ENCODE data around the gene RARRES1. TPM values are rescaled to one million over a fixed set of nuclear protein-coding genes. Genes with fewer than 3 reads are reported as not detected.

RARRES1 gene
- total RNA-seq, 1 experiment from 2014 or later = 1.3 TPM

- no peak for DNase-seq (ENCODE audit: low read depth, low spot score)
- CTCF ChIA-PET = interaction anchor here (0.7 to 3.7 kb wide), 10 partner anchors 9 to 532 kb away, joined by 3 to 27 read pairs (median 4); no protein-coding TSS in a partner anchor
- H3K4me1 ChIP-seq (ENCODE audit: control insufficient read depth, insufficient read depth, low read length) = peaks cover 64% of the 10 kb centered on the region
- POLR2A ChIA-PET = interaction anchor here (1.1 kb wide), 1 partner anchor 59 kb away, joined by 3 read pairs; no protein-coding TSS in a partner anchor
- TF ChIP-seq POLR2AphosphoS5 (IDR thresholded peaks at IDR 0.05; ENCODE audit: low read depth, low read length) (no peak), SIN3A (IDR thresholded peaks at IDR 0.05; ENCODE audit: borderline replicate concordance, insufficient read depth, low read depth, low read length) (no peak), REST (IDR thresholded peaks at IDR 0.05; ENCODE audit: insufficient read depth in 1 of 2, low read depth in 2 of 2, low read length in 1 of 2) (no peak), TCF7L2 (IDR thresholded peaks at IDR 0.05; ENCODE audit: low read depth, low read length) (no peak), CTCF (IDR thresholded peaks at IDR 0.05) (no peak; the same call in 1 of the 2 replicates)
- H3K36me3 ChIP-seq (ENCODE audit: control insufficient read depth, insufficient read depth, low read length) = no peaks in the 10 kb centered on the region
- H3K4me3 ChIP-seq (ENCODE audit: low read depth in 2 of 2, low read length in 2 of 2) = no peak overlapping the region
- intact Hi-C loops (cut with micrococcal nuclease; ENCODE audit: unreplicated experiment) (no loop called here), in situ Hi-C loops (cut with HindIII; ENCODE audit: low pct_unique_long_range_greater_than_20kb, low sequenced_read_pairs) (no loop called here)
- no peak for ATAC-seq
- no TSS peak for BruUV-seq (replicated peaks)
- H3K9me3 ChIP-seq (ENCODE audit: control insufficient read depth, insufficient read depth, low read depth, low read length) = no peaks in the 10 kb centered on the region
- H3K27me3 ChIP-seq (ENCODE audit: control insufficient read depth, insufficient read depth, low read length) = no peaks in the 10 kb centered on the region
- H3K27ac ChIP-seq (ENCODE audit: low read length) = peak overlapping the region; percentile 94
Observed at GRCh38 chr3:158728061-158728377, 4.2 kb downstream of the RARRES1 start.

GRCh38 chr3:158727206-158728060 is 4.8 kb downstream of the RARRES1 start:
- Histone ChIP-seq H3K36me3 (ENCODE audit: control insufficient read depth, insufficient read depth, low read length) (no peaks in the 10 kb centered on the region), H3K9me3 (ENCODE audit: control insufficient read depth, insufficient read depth, low read depth, low read length) (no peaks in the 10 kb centered on the region), H3K27me3 (ENCODE audit: control insufficient read depth, insufficient read depth, low read length) (no peaks in the 10 kb centered on the region), H3K4me1 (ENCODE audit: control insufficient read depth, insufficient read depth, low read length) (peaks cover 69% of the 10 kb centered on the region), H3K27ac (ENCODE audit: low read length) (peak overlapping the region; percentile 94), H3K4me3 (ENCODE audit: low read depth in 2 of 2, low read length in 2 of 2) (no peak overlapping the region)
- no peak for TF ChIP-seq POLR2AphosphoS5 (IDR thresholded peaks at IDR 0.05; ENCODE audit: low read depth, low read length)
- TF ChIP-seq CTCF (IDR thresholded peaks at IDR 0.05) = peak; percentile 89
- CTCF ChIA-PET = interaction anchor here (0.6 to 3.7 kb wide), 14 partner anchors 9 to 533 kb away, joined by 3 to 27 read pairs (median 4); no protein-coding TSS in a partner anchor
- DNase-seq (ENCODE audit: low read depth, low spot score) (no peak), ATAC-seq (peak; percentile 12; the same call in 1 of the 2 replicates)
- no TSS peak for BruUV-seq (replicated peaks)
- intact Hi-C loops (cut with micrococcal nuclease; ENCODE audit: unreplicated experiment) (loop anchor here (1.0 kb wide), 1 partner anchor 62 kb away; no protein-coding TSS in a partner anchor), in situ Hi-C loops (cut with HindIII; ENCODE audit: low pct_unique_long_range_greater_than_20kb, low sequenced_read_pairs) (no loop called here)
- POLR2A ChIA-PET = interaction anchor here (1.1 to 1.5 kb wide), 2 partner anchors 60 to 62 kb away, joined by 3 to 5 read pairs; no protein-coding TSS in a partner anchor
